NCI-H2196 (cell line): ENCODE data around the gene PTPRD.
"Not testable (repeated sequence)": the region's sequence is repeated elsewhere in the genome, so short reads cannot be mapped to it uniquely, and the experiment has no call there.

Experiments used
- DNase-seq: peaks from one replicate; lab custom pipeline; 2025; ENCODE audit not compliant: unreplicated experiment; lab: John Stamatoyannopoulos, UW

Gene PTPRD

DNA sequence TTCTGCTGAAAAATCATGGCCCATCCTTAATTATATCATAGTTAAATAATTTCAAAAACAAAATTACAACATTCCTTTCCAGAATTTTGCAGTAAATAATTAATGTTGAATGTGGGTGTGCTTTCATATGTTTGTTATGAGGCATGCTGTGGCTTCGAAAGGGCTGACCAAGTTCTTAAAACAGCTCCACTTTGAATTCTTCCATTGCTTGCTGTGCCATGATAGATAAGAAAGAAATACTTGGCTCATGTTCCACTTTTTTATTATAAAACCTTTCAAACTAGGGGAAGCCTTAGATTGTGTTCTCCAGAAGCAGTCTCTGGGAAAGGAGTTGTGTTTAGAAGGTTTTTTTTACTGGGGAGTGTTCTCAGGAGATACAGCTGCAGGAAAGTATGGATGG is 1534.5 kb downstream of the PTPRD start:
- DNase-seq = no peak

DNA sequence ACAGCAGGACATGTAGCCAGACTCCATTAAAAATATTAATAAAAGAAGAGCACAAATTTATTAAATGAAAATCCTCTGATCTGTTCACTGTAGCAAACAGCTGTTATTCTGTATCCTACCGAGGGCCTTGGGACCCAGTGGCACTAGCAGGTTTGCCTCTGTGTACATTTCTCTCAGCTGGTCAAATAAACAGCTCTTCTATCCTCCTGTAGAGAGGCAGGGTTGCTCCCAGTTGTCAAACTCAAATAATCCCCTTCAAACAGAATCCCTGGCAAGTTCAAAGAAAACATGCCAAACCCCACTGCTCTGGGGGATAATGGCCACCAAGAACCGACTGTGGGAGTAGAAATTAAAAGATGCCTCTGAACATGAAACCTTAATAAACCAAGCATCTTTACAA is 1551.2 kb downstream of the PTPRD start:
- no peak for DNase-seq

DNA sequence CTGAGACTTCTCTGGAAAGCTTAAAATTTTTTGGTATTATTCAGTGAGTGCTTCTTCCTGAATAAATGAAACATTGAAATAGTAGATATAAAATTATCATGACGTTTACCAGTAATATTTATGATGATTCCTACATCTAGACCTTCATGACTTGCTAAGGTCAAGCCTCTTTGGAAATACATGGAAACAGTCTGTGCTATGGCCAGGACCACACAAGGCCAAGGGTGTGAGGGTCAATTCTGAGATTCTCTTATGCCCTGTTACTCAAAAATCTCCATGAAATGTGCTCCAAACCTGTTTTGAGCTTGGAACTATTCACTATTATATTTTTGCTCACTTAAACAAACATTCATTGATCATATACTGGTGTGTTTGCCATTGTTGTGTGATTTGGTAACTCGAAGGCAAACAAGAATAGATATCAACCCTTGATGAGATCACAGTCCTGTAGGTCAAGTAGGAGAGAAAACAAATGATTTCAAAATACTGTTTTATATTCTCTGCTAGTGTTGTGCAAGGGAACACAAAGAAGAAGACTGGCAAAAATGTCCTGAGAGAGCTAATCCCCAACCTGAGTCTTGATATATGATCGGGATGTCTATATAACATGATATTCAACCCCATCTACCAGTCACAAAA is 1558.3 kb downstream of the PTPRD start:
- no peak for DNase-seq

DNA sequence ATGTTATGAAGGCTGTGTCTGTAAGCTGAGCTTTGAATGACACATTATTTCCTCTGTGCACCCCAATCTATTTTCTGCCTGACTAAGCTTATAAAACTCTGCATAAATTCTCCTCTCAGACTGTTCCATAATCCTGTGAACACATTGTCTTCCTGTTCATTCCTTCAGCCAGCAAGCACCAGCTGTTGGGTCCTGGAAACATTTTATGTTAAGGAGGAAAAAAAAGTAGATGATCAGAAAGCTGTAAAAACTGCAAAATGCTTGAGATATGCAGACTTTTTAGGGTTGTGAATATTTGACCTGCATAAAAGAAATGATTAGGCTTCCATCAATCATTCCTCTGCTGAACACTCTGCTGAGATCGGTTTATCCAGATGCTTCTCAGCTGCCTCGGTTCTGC is 1567.2 kb downstream of the PTPRD start:
- DNase-seq = no peak

DNA sequence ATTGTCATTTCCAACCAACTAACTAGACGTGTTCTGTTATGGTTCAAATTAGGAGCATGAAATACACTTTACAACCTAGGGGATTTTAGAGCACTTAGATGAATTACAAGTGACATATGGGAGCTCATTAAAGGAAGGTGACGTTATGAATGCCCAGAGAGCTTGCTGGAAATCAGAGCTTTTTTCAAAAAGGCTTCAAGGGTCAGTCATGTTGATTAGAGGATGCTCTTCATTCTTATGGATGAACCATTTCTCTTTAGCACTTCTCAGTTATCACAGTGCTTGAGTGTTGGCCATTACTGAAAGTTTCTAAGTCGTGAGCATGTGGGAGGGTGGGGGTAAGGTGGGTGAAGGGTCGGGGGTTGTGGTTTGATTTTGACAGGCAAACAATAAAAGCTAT is 1567.7 kb downstream of the PTPRD start:
- DNase-seq = no peak

DNA sequence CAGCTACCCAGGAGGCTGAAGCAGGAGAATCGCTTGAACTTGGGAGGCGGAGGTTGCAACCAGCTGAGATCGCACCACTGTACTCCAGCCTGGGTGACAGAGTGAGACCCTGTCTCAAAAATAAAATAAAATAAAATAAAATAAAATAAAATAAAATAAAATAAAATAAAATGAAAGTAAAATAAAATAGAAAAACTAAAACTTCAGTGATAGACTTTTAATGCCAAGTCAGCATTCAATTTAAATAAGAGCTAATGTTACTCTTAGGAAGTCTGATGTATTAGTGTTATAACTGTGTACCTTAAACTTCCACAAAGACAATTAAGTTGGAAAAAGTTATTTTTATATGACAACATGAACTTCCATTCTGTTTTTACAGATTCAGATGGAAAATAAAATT is 1569.0 kb downstream of the PTPRD start:
- not testable (repeated sequence) for DNase-seq

DNA sequence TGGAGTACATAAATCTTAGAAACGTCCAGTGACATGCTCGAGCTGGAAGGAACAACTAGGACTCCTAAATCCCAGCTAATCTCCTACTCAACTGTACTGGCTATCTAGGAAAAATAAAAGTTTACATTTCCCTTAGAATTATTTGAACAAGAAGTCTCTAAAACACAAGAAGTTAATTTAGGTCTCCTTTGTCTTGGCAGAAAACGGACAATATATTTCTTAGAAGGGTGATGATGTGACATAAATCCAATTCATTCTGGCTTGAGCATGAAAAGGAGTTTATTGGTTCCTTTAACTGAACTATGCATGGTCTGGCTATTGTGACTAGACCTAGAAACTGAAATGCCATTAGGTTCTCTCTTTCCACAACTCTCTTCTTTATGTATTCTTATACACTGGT is 1571.0 kb downstream of the PTPRD start:
- DNase-seq = no peak

DNA sequence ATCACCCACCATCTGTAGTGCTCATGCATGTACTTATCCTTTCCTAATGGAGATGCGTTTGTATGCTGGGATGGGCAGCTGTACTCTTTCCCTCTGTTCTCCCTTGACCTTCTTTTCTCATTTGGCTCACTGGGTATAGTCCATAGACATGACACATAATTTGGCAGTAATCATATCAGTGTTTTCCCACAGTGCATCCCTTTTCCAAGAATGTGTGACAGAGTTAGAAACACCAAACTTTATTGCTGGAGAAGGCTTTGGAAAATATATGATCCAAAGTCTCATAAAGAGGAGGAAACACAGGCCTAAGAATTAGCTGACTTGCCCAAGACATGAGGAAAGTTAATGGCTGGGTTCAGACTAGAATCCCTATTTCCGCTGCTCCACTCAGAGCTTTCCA is 1579.8 kb downstream of the PTPRD start:
- DNase-seq = no peak

DNA sequence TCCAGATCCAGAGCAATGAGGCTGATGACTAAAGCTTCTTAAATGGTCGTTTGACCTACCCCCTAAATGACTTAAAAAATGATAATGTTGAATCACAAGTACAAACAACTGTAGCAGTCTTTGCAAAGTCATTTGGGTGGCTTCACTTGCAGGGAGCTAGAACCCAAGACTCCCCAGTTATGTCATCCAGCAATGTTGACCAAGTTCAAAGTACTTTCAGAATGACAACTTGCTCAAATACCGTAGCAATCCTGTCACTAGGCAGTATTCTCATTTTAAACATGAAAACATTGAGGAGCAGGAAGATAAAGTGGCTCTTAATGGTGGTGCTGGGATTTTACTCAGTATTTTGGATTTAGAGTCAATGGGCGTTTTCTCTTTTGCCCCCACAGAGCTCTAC is 1596.2 kb downstream of the PTPRD start:
- DNase-seq = no peak

DNA sequence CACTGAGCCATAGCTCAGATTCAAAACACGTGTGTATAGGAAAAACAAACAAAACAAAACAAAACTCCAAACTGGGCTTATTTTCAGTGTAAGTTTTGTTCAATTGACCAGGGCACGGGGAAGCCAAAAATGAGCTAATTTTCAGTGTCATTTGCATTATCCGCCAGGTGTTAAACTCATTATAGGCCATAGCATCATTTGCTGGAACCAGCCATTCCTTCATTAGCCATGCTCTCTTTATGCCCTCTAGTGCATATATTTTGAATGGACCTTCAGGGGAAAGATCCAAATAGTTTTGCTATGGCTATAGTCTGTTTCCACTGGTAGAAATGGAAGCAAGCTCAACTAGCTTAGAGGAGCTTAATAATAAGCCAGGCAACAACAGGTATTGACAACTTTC is 1608.0 kb downstream of the PTPRD start:
- DNase-seq = no peak

DNA sequence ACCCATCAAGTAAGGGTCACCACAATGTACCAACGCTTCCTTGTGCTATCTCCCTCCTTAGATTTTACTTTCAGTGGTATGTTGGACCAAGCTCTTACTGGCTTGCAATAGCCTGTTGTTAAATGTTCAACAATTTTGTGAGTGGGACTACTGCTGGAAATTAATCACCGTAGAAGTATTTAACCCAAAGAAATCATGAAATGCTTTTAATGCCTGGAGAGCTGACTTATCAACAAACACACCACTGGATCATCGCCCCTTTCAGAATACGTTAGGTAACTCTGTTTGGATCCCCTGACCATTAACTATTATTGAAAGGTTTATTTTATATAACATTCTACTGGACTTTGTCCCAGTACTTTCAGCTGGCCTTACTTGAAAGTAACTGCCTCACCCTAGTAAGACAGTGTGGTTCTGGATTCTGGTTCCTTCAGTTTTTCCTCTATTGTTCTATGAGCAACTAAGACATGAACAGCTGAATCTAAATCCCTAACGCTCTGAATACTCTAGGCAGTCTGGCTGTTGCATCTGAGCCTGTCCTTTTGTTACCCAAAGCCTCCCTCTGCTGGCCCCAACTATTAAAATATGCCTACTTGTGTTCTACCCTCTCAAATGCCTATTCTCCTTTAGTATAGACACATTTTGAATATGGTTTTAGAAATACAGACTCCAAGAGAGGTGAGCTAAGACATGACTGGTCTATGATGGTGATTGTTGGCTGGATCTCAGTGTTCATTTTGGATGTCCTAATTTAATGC is 1609.8 kb downstream of the PTPRD start:
- no peak for DNase-seq

DNA sequence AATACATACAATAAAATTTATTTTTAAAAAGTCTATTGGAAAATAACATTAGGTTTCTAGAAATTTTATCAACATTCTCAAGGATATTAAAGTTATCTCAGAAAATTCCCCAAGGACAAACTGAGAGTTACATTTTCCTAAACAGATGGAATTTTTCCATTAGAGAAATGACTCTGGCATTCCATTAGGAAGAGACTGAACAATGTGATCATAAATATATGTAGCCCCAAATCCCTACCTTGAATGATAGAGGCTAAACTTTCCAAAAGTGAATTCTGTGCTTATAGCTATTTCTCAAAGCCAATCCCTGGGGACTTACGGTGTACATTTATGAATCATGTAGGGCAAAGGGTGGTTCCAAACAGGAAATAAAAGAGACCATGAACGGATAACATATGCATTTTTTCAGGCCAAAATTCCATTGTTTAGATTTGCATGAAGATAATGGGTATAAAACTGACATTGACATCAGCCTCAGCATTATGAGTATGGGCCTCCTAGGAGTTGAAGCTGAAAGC is 1632.2 kb downstream of the PTPRD start:
- DNase-seq = no peak

DNA sequence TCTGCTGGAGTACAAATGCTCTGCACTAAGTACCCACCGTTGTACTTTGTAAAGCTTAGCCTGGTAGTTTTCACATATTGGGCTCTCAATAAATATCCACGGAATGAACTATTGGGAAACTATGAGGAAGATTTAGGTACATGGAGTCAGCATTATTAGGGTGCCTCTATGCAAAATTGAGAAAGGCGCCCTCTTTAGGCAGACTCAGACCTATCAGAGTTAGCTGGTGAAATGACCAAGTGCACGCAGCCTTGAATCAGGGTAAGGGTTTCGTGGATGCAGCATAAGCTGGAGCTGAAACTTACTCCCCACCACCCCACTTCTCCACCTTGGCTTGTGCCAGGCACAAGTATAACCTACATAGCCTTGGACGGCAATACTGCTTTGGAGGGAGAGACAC is 1634.5 kb downstream of the PTPRD start:
- DNase-seq = no peak

DNA sequence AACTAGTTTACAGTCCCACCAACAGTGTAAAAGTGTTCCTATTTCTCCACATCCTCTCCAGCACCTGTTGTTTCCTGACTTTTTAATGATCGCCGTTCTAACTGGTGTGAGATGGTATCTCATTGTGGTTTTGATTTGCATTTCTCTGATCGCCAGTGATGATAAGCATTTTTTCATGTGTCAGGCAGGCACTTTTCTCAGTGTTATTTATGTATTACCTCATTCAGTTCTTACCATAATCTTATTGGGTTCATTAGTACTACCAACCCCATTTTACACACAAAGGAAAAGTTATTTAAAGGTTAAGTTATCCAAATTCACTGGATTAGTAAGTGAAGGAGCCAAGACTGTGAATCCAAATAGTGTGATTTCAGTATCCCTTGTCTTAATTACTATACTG is 1644.5 kb downstream of the PTPRD start:
- not testable (repeated sequence) for DNase-seq

DNA sequence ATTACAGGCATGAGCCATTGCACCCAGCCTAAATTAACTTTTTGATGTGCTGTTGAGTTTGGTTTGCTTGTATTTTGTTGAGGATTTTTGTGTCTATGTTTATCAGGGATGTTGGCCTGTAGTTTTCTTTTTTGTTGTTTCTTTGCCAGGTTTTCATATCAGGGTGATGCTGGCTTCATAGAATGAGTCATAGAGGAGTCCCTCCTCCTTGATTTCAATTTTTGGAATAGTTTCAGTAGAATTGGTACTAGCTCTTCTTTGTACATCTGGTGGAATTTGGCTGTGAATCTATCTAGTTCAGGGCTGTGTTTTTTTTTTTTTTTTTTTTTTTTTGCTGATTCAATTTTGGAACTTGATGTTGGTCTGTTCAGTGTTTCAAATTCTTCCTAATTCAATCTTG is 1648.9 kb downstream of the PTPRD start:
- no peak for DNase-seq

DNA sequence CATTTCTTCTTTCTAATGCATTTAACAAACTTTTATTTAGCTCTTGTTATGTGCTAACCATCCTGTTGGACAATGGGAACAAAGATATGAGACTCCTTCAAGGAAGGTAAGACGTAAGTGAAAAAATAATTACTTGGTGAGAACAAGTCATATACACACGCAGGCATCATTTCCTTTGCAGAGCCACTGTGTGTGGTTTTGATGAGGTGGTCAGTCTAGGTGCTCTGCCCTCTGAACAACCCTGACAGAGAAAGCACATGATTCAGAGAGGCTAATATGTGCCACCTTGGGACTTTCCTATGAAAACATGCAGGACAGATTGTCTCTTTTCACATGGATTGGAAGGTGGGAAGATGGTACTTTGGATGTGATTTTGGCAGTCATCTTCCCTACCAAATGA is 1650.7 kb downstream of the PTPRD start:
- DNase-seq = no peak

DNA sequence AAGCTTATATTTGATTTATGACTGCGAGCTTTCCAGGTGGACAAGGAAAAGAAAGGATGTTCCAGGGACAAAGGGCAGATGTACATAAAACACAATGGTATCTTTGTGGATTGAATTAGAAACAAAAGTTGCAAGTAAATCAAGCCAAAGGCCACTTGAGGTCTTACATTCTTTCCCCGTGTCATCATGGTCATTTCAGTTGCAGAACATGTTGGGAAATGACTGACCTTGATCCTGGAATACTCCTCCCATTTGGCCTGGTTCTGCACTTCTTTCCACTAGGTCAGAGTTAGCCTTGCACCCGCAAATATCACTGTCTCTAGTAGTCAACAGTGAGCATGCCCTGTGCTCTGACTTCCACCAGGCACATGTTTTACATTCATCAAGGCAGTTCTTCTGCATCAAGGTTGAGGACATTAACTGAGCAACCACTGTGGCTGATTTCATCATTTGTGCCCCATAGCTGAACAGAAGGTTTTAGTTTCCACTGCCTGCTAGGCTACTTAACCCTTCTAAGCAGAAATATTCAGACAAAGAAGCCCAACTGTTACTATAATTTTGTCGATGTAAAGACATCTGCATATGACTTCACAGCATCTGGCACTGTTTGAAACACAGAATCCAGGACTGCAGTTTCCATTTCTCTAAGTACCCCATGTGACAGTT is 1651.5 kb downstream of the PTPRD start:
- no peak for DNase-seq

DNA sequence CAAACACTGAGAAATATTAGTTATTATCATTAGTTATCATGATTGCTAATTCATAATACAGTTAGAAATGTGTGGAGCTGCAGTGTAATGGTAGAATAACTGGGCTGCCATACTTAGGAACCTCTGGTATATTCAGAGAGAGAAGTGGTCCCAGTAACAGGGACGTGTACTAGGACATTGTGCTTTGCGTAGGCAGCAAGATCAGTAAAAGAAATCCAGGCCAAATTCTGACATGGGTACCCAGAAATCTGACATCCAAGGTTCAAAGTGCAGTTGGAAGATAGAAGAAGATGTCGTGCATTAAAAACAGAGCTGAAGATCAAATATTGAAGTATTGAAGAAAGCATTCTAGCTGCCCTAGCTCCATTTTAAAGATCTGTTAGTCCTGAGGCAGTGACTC is 1652.5 kb downstream of the PTPRD start:
- no peak for DNase-seq

DNA sequence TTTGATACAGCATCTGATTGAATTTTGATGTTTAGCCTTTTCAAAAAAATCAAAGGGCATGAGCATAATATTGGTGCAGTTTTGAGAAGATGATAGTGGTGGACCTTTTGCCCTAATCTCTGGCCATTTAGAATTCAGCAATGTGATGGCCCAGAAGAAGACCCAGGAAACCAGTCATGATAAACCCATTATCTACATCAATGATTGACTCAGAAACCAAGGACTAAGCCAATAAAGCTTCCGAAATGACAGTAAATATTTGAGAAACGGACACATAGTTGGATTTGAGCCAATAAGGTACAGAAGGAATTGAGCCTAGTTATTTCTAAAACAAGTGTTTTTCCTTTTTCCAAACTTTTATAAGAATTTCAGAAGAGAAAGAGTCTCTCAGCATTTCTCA is 1654.4 kb downstream of the PTPRD start:
- DNase-seq = no peak

DNA sequence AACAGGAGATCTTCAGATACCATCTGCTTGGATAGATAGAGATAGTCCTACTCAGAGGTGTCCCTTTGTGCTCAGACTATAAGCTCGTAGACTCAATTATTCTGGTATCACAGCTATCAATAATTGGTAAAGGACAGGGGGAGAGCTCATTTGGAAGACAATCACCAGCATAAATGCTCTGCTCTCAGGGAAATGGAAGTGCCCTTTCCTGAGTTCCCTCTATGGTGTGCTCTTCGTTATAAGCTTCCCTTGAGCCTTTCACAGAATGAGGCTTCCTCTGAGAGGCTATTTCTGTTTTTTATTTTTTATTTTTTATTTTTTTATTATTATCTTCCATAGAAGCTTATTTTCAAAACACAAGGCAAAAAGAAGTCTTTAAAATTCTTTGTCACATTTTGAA is 1657.5 kb downstream of the PTPRD start:
- DNase-seq = no peak

DNA sequence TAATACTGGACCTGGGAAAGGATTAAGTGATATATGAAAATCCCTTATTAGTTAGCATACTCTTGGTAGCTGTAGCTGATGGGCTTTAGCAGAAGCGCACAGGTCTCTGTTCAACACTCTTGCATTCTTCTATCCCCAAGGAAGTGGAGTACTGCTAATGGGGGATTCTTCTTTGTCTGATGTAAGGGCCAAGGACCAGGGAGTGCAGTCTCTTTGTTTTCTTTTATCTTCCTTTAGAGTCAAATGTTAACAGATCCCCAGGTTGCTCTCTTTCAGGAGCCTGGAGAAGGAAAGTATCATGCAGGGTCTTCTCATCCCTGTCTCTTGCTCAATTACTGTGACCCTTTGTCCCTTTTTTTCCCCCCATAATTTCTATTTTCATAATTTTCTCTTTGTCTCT is 1666.3 kb downstream of the PTPRD start:
- no peak for DNase-seq

DNA sequence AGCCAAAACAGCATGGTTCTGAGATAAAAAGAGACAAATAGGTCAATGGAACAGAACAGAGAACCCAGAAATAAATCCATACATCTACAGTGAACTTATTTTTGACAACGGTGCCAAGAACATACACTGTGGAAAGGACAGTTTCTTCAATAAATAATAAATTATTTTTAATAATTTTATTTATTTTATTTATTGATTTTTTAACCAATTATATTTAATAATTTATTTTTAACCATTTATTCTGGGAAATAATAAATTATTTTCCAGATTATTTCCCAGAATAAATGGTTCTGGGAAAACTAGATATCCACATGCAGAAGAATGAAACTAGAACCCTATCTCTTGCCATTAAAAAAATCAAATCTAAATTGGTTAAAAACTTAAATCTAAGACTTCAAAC is 1669.4 kb downstream of the PTPRD start:
- DNase-seq = no peak
